Caco-2 (cell line): ENCODE measurements around the gene SLC16A2. TPM values are rescaled to one million over a fixed set of nuclear protein-coding genes. Genes with fewer than 3 reads are reported as not detected.

ENCODE experiments used
- BruUV-seq: library from RNA; stranded (reverse); fragments of 400-500 nt; replicated peaks from 2 replicates; lab custom pipeline; 2021; lab: Mats Ljungman, UMichigan
- CTCF ChIA-PET: fragments of 300-600 bp; sonication (Branson Sonifier 250); formaldehyde crosslinking; loops from one replicate; lab custom pipeline; 2022; ENCODE audit warnings: antibody characterized with exemption; lab: Charles Lee
- POLR2A ChIA-PET: fragments of 300-600 bp; sonication (Branson Sonifier 250); formaldehyde crosslinking; loops from one replicate; lab custom pipeline; 2022; ENCODE audit warnings: antibody characterized with exemption; lab: Charles Lee
- DNase-seq, 2 experiments: peaks; one replicate each; pipeline versions ENCODE4 v3.0.0 to v3.0.0-alpha.2; 2020 to 2022
- H3K27me3 ChIP-seq: replicated peaks from 2 replicates; pipeline ENCODE4 v1.6.0; 2011; ENCODE audit warnings: low read length; ENCODE audit not compliant: control insufficient read depth, insufficient read depth
- H3K36me3 ChIP-seq: 2 replicates; pipeline ENCODE4 v1.5.1; 2011; ENCODE audit warnings: low read length; ENCODE audit not compliant: control insufficient read depth, insufficient read depth
- H3K4me1 ChIP-seq: fragments of 250-450 bp; sonication (Bioruptor Pico); 2 replicates; pipeline ENCODE4 v1.5.1; 2020; ENCODE audit warnings: mild to moderate bottlenecking
- H3K4me3 ChIP-seq: 2 replicates; pipeline ENCODE4 v1.5.1; 2011; ENCODE audit warnings: low read depth, mild to moderate bottlenecking, control low read depth, low read length
- H3K9me3 ChIP-seq: fragments of 250-450 bp; sonication (Bioruptor Pico); 2 replicates; pipeline ENCODE4 v1.5.1; 2020; ENCODE audit warnings: mild to moderate bottlenecking, moderate library complexity
- H3K27ac Mint-ChIP-seq: one replicate; pipeline ENCODE4 v1.8.0; 2022; ENCODE audit warnings: mixed read lengths; ENCODE audit not compliant: unreplicated experiment
- H3K27me3 Mint-ChIP-seq: one replicate; pipeline ENCODE4 v1.8.0; 2022; ENCODE audit warnings: mixed read lengths; ENCODE audit not compliant: insufficient read depth, unreplicated experiment
- H3K36me3 Mint-ChIP-seq: one replicate; pipeline ENCODE4 v1.8.0; 2022; ENCODE audit warnings: mild to moderate bottlenecking, mixed read lengths; ENCODE audit not compliant: insufficient read depth, unreplicated experiment
- H3K4me1 Mint-ChIP-seq: one replicate; pipeline ENCODE4 v1.8.0; 2022; ENCODE audit warnings: low read depth, mixed read lengths; ENCODE audit not compliant: unreplicated experiment
- H3K4me3 Mint-ChIP-seq: one replicate; pipeline ENCODE4 v1.8.0; 2022; ENCODE audit warnings: mild to moderate bottlenecking, moderate library complexity, mixed read lengths; ENCODE audit not compliant: unreplicated experiment
- H3K9me3 Mint-ChIP-seq: one replicate; pipeline ENCODE4 v1.8.0; 2022; ENCODE audit warnings: mixed read lengths; ENCODE audit not compliant: unreplicated experiment
- intact Hi-C: fragments of 100-400 bp; cut with micrococcal nuclease; formaldehyde crosslinking; loops from one replicate; pipeline ENCODE4 v1.10.0; 2022; ENCODE audit not compliant: unreplicated experiment
- total RNA-seq: library from RNA; stranded (reverse); gene quantifications from 2 replicates; pipeline ENCODE4 v1.2.3, GENCODE V29; 2022
- TF ChIP-seq, protein P1 (sequence below), 2 experiments: fragments of 200-600 bp in 1 of 2; IDR thresholded peaks; 1 replicate in 1 of 2; 2 replicates in 1 of 2; pipeline versions ENCODE4 v1.5.1 to v1.8.0; 2011 to 2022; ENCODE audit warnings: antibody characterized with exemption in 1 of 2, control low read depth in 1 of 2, inconsistent platforms in 1 of 2, low read depth in 1 of 2, low read length in 1 of 2, mild to moderate bottlenecking in 1 of 2, moderate library complexity in 1 of 2; ENCODE audit not compliant: insufficient read depth in 1 of 2, severe bottlenecking in 1 of 2, unreplicated experiment in 1 of 2

SLC16A2 gene
- total RNA-seq, 1 experiment from 2014 or later, result 0.34 TPM

DNA sequence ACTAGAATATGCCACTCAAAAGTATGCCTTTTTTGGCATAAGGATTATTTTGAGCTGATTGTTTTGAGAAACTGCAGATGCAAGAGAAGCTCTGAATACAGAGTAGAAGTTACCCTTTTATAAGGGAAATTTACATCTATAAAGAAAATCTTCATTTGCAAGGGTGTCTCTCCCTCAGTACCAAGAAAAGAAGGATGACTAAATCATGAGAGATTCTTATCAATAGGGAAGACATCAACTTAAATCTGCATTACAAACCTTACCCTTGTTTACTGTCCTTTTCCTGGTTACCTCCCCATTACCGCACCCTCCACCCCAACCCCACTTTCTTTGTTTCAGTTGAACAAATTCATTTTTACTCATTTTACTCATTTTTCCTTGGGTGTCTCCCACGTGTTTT lies 130.6 kb downstream of the SLC16A2 start:
- Mint-ChIP-seq H3K4me1 (no peaks in the 10 kb centered on the region), H3K27me3 (peaks cover 3% of the 10 kb centered on the region)
- POLR2A ChIA-PET, result no interaction called here

DNA sequence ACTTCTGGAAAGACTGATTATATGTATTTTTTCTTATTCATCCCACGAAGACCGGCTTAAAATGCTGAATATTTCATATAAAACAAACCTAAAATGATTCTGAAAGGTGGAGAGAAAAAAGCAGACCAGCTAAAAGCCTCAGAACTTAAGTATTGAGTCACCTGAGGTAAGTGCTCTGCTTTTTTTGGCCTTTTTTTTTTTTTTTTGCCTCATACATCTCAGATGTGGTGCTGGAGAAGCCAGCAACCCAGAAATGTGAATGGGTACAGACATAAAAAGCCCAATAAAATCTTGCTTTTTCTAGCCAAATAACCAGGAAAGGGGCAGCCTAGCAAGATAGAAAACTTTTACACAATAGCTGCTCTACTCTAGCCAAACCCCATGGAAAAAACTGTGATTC lies 136.1 kb downstream of the SLC16A2 start:
- H3K27me3 Mint-ChIP-seq, result peaks cover 3% of the 10 kb centered on the region
- Histone ChIP-seq H3K9me3 (no peaks in the 10 kb centered on the region), H3K36me3 (no peaks in the 10 kb centered on the region), H3K27me3 (no peaks in the 10 kb centered on the region), H3K4me1 (no peaks in the 10 kb centered on the region), H3K4me3 (no peak overlapping the region)
- H3K27ac Mint-ChIP-seq, result no peak overlapping the region
- no peaks in the 10 kb centered on the region for H3K9me3 Mint-ChIP-seq
- H3K4me1 Mint-ChIP-seq, result no peaks in the 10 kb centered on the region
- intact Hi-C loops, result no loop called here
- no peak for DNase-seq
- H3K36me3 Mint-ChIP-seq, result no peaks in the 10 kb centered on the region
- POLR2A ChIA-PET, result interaction anchor here (0.7 kb wide), 1 partner anchor 30 kb away, joined by 3 read pairs; no protein-coding TSS in a partner anchor
- TF ChIP-seq, protein P1, sequence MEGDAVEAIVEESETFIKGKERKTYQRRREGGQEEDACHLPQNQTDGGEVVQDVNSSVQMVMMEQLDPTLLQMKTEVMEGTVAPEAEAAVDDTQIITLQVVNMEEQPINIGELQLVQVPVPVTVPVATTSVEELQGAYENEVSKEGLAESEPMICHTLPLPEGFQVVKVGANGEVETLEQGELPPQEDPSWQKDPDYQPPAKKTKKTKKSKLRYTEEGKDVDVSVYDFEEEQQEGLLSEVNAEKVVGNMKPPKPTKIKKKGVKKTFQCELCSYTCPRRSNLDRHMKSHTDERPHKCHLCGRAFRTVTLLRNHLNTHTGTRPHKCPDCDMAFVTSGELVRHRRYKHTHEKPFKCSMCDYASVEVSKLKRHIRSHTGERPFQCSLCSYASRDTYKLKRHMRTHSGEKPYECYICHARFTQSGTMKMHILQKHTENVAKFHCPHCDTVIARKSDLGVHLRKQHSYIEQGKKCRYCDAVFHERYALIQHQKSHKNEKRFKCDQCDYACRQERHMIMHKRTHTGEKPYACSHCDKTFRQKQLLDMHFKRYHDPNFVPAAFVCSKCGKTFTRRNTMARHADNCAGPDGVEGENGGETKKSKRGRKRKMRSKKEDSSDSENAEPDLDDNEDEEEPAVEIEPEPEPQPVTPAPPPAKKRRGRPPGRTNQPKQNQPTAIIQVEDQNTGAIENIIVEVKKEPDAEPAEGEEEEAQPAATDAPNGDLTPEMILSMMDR (IDR thresholded peaks at IDR 0.05; ENCODE audit: insufficient read depth in 1 of 2, low read depth in 1 of 2, low read length in 1 of 2, severe bottlenecking in 1 of 2, unreplicated experiment in 1 of 2), result no peak
- no peak overlapping the region for H3K4me3 Mint-ChIP-seq
- no TSS peak for BruUV-seq
- CTCF ChIA-PET, result no interaction called here

More for the DNA sequence above, 130.6 kb downstream of the SLC16A2 start:
- TF ChIP-seq, protein P1 (IDR thresholded peaks at IDR 0.05; ENCODE audit: insufficient read depth in 1 of 2, low read depth in 1 of 2, low read length in 1 of 2, severe bottlenecking in 1 of 2, unreplicated experiment in 1 of 2), result no peak
- Histone ChIP-seq H3K4me1 (no peaks in the 10 kb centered on the region), H3K27me3 (no peaks in the 10 kb centered on the region), H3K9me3 (no peaks in the 10 kb centered on the region), H3K36me3 (no peaks in the 10 kb centered on the region), H3K4me3 (no peak overlapping the region)
- CTCF ChIA-PET, result no interaction called here
- Mint-ChIP-seq H3K4me3 (no peak overlapping the region), H3K9me3 (no peaks in the 10 kb centered on the region), H3K36me3 (no peaks in the 10 kb centered on the region), H3K27ac (no peak overlapping the region)
- no peak for DNase-seq
- no TSS peak for BruUV-seq
- intact Hi-C loops, result loop anchor here (2.0 kb wide), 1 partner anchor 1051 kb away; no protein-coding TSS in a partner anchor

DNA sequence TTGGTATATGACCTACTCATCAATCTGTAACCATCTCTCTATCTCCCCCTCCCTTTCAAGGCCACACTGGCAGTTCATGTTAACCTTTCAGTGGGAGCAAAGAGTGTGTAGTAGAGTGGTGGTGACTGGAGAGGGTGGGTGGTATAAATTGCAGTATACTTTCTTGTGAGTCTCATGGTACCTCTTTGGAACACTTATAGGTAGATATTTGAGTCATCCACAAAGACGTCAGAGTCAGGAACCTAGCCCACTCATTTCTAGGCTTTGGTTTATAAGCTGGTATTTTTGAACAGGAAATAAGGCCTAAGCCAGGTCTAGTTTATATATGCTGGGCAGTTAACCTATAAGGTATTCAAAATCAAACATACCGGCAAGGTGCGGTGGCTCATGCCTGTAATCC lies 156.8 kb downstream of the SLC16A2 start:
- Mint-ChIP-seq H3K27me3 (no peaks in the 10 kb centered on the region), H3K27ac (no peak overlapping the region), H3K9me3 (no peaks in the 10 kb centered on the region), H3K4me3 (no peak overlapping the region), H3K4me1 (no peaks in the 10 kb centered on the region), H3K36me3 (peaks cover 7% of the 10 kb centered on the region)
- intact Hi-C loops, result no loop called here
- DNase-seq, result no peak
- Histone ChIP-seq H3K27me3 (no peaks in the 10 kb centered on the region), H3K4me1 (no peaks in the 10 kb centered on the region), H3K36me3 (no peaks in the 10 kb centered on the region), H3K9me3 (no peaks in the 10 kb centered on the region), H3K4me3 (no peak overlapping the region)
- ChIA-PET CTCF (no interaction called here), POLR2A (no interaction called here)
- TF ChIP-seq, protein P1 (IDR thresholded peaks at IDR 0.05; ENCODE audit: insufficient read depth in 1 of 2, low read depth in 1 of 2, low read length in 1 of 2, severe bottlenecking in 1 of 2, unreplicated experiment in 1 of 2), result no peak
- no TSS peak for BruUV-seq
